HG02798 (cell line): ENCODE measurements around the gene IL16.

Experiments
- ATAC-seq: cut with Tn5 transposase; IDR thresholded peaks from one replicate; pipeline ENCODE4 v1.9.1; 2021; ENCODE audit warnings: mild to moderate bottlenecking; ENCODE audit not compliant: unreplicated experiment, poor library complexity

IL16 gene

GRCh38 chr15:81286621-81287121, 90.0 kb downstream of the IL16 start:
- ATAC-seq: peak; percentile 44

GRCh38 chr15:81288040-81288439, 91.4 kb downstream of the IL16 start:
- ATAC-seq: no peak

- no peak for ATAC-seq
Observed at GRCh38 chr15:81288616-81289015, 91.9 kb downstream of the IL16 start.

GRCh38 chr15:81289910-81290309, 93.2 kb downstream of the IL16 start:
- ATAC-seq: no peak

GRCh38 chr15:81291916-81292522, 95.3 kb downstream of the IL16 start:
- peak; percentile 4 for ATAC-seq

- ATAC-seq: peak; percentile 56
Observed at GRCh38 chr15:81292523-81293001, 95.9 kb downstream of the IL16 start.

- peak; percentile 55 for ATAC-seq
Observed at GRCh38 chr15:81293728-81294515, 97.2 kb downstream of the IL16 start.

GRCh38 chr15:81294516-81294880, 97.8 kb downstream of the IL16 start:
- no peak for ATAC-seq

GRCh38 chr15:81295486-81296121, 98.9 kb downstream of the IL16 start:
- no peak for ATAC-seq

- ATAC-seq: no peak
Observed at GRCh38 chr15:81296186-81296585, 99.5 kb downstream of the IL16 start.

- peak; percentile 58 for ATAC-seq
Observed at GRCh38 chr15:81296673-81297072, 100.0 kb downstream of the IL16 start.

GRCh38 chr15:81297147-81297572, 100.5 kb downstream of the IL16 start:
- ATAC-seq: no peak

GRCh38 chr15:81297603-81298575, 101.2 kb downstream of the IL16 start:
- ATAC-seq: no peak

GRCh38 chr15:81298611-81299010, 101.9 kb downstream of the IL16 start:
- no peak for ATAC-seq

- ATAC-seq: no peak
Observed at GRCh38 chr15:81299156-81299555, 102.5 kb downstream of the IL16 start.

GRCh38 chr15:81299630-81300273, 103.1 kb downstream of the IL16 start:
- no peak for ATAC-seq

GRCh38 chr15:81301385-81301784, 104.7 kb downstream of the IL16 start:
- no peak for ATAC-seq

- ATAC-seq: peak; percentile 85
Observed at GRCh38 chr15:81301815-81302399, 105.2 kb downstream of the IL16 start.

GRCh38 chr15:81302701-81303109, 106.0 kb downstream of the IL16 start:
- no peak for ATAC-seq
